ENCODE measurements around the gene PLAAT4.
A peak's percentile ranks its signal among the peaks of the same experiment; 100 is the strongest.

Gene PLAAT4

GRCh38 chr11:63506876-63507275, 29.7 kb upstream of the PLAAT4 start:
- H3K27ac Mint-ChIP-seq, result no peak overlapping the region
- peaks cover 4% of the 10 kb centered on the region for H3K27me3 Mint-ChIP-seq (ENCODE audit: low read depth, poor library complexity)
- H3K4me1 Mint-ChIP-seq, result peaks cover 23% of the 10 kb centered on the region
- no peak overlapping the region for H3K4me3 Mint-ChIP-seq
- H3K36me3 Mint-ChIP-seq (ENCODE audit: low read depth), result no peaks in the 10 kb centered on the region
- H3K9me3 Mint-ChIP-seq, result no peaks in the 10 kb centered on the region
- no peak for TF ChIP-seq CTCF (IDR thresholded peaks at IDR 0.05)
- DNase-seq, result no peak

- Mint-ChIP-seq H3K9me3 (no peaks in the 10 kb centered on the region), H3K27ac (no peak overlapping the region), H3K36me3 (ENCODE audit: low read depth) (no peaks in the 10 kb centered on the region), H3K4me1 (peaks cover 23% of the 10 kb centered on the region), H3K4me3 (no peak overlapping the region), H3K27me3 (ENCODE audit: low read depth, poor library complexity) (peaks cover 4% of the 10 kb centered on the region)
- no peak for TF ChIP-seq CTCF (IDR thresholded peaks at IDR 0.05)
- no peak for DNase-seq
Measured at GRCh38 chr11:63507511-63507910, 29.1 kb upstream of the PLAAT4 start.

- TF ChIP-seq CTCF (IDR thresholded peaks at IDR 0.05), result peak; percentile 27
- DNase-seq, result peak; percentile 27
- H3K36me3 Mint-ChIP-seq (ENCODE audit: low read depth), result no peaks in the 10 kb centered on the region
- peaks cover 4% of the 10 kb centered on the region for H3K27me3 Mint-ChIP-seq (ENCODE audit: low read depth, poor library complexity)
- H3K27ac Mint-ChIP-seq, result no peak overlapping the region
- no peak overlapping the region for H3K4me3 Mint-ChIP-seq
- no peaks in the 10 kb centered on the region for H3K9me3 Mint-ChIP-seq
- peaks cover 23% of the 10 kb centered on the region for H3K4me1 Mint-ChIP-seq
Measured at GRCh38 chr11:63508009-63508408, 28.6 kb upstream of the PLAAT4 start.

GRCh38 chr11:63508745-63509144, 27.9 kb upstream of the PLAAT4 start:
- Mint-ChIP-seq H3K36me3 (ENCODE audit: low read depth) (no peaks in the 10 kb centered on the region), H3K27ac (no peak overlapping the region)

GRCh38 chr11:63510360-63511047, 26.1 kb upstream of the PLAAT4 start:
- no peaks in the 10 kb centered on the region for H3K9me3 Mint-ChIP-seq
- no peak overlapping the region for H3K27ac Mint-ChIP-seq
- no peak for TF ChIP-seq CTCF (IDR thresholded peaks at IDR 0.05)
- H3K4me1 Mint-ChIP-seq, result peaks cover 19% of the 10 kb centered on the region
- no peaks in the 10 kb centered on the region for H3K36me3 Mint-ChIP-seq (ENCODE audit: low read depth)
- no peak overlapping the region for H3K4me3 Mint-ChIP-seq
- H3K27me3 Mint-ChIP-seq (ENCODE audit: low read depth, poor library complexity), result peaks cover 4% of the 10 kb centered on the region
- no peak for DNase-seq

More at GRCh38 chr11:63508745-63509144, 27.9 kb upstream of the PLAAT4 start:
- Mint-ChIP-seq H3K4me3 (no peak overlapping the region), H3K9me3 (no peaks in the 10 kb centered on the region), H3K27me3 (ENCODE audit: low read depth, poor library complexity) (peaks cover 4% of the 10 kb centered on the region), H3K4me1 (peaks cover 23% of the 10 kb centered on the region)
- no peak for TF ChIP-seq CTCF (IDR thresholded peaks at IDR 0.05)
- DNase-seq, result no peak

Measured in nephron progenitor cell (in vitro differentiated cells).